GM21619 (cell line): Measurements from ENCODE around the gene OR52L1.

ENCODE experiments used
- ATAC-seq: cut with Tn5 transposase; IDR thresholded peaks from one replicate; pipeline ENCODE4 v1.9.1; 2021; ENCODE audit not compliant: unreplicated experiment

The OR52L1 gene

DNA sequence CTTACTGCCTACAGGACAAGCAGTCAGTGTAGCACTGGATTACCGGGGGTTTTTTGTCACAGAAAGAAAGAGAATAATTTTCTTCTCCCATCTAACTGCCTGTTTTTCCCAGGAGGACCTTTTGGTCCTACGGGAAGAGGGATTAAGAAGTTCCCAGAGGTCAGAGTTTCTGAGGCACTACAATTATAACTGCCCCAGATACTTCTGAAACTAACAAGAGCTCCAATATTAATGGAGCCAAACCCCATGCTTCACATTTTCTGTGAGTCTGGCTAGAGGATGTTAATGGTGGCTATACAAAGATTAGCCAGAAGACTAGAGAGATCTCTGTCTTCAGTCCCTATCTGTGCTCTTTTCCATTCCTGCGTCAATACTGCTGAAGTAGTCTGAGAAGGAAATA is 44.8 kb downstream of the OR52L1 start, which contains the start of gene OR56A3:
Gene OR56A3, plus strand, starts transcription at position 301 of the 400 bp plus-strand sequence. CDS start 5,096 bp downstream, outside the sequence.
- no peak for ATAC-seq

DNA sequence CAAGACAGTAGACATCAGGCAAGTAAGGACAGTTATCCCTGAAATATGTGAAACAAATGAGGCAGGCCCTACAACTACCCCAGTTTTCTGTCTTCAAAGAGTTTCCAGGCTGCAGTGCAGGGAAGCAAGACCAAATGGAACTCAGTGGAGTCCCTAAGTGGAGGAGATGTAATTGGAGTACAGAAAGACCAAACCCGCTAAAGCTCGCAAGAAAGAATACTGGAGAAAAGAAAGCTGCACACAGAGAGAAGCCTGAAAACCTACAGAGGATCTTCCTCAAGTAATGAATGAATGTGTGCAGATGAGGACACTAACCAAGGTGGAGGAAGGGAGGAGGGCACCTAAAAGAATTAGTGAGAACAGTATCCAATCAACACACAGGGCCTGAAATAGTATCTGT is 46.0 kb downstream of the OR52L1 start:
- ATAC-seq, result no peak

- no peak for ATAC-seq
Observed at GRCh38 chr11:5938603-5938965, 48.2 kb downstream of the OR52L1 start.

GRCh38 chr11:5937868-5938602 is 48.8 kb downstream of the OR52L1 start:
- no peak for ATAC-seq
